ENCODE measurements around the gene GLMP.

GLMP gene

GRCh38 chr1:156295391-156295947 is at the start of gene GLMP:
TSS of gene GLMP (minus strand) at chr1:156295679. CDS start at chr1:156295645, 34 bp downstream.
- Histone ChIP-seq H3K4me3 (ENCODE audit: low read depth, low read length) (peak within 1 kb of the TSS; percentile 43), H3K36me3 (peaks cover 15% of the 10 kb centered on the region), H3K27me3 (ENCODE audit: insufficient read depth, low read depth, severe bottlenecking) (no peaks in the 10 kb centered on the region), H3K27ac (0 out of 2 replicates have a peak within 1 kb of the TSS, but pooled peaks have one; percentile 1), H3K9me3 (ENCODE audit: severe bottlenecking) (no peaks in the 10 kb centered on the region)
- no peak for TF ChIP-seq CTCF (IDR thresholded peaks at IDR 0.05; ENCODE audit: low read depth, low read length)
- DNase-seq = peak; percentile 46

GRCh38 chr1:156344409-156344808 is 48.9 kb upstream of the GLMP start:
- H3K36me3 ChIP-seq = no peaks in the 10 kb centered on the region
- no peak overlapping the region for H3K27ac ChIP-seq
- no peaks in the 10 kb centered on the region for H3K9me3 ChIP-seq (ENCODE audit: severe bottlenecking)
- no peak for DNase-seq
- no peaks in the 10 kb centered on the region for H3K27me3 ChIP-seq (ENCODE audit: insufficient read depth, low read depth, severe bottlenecking)
- TF ChIP-seq CTCF (IDR thresholded peaks at IDR 0.05; ENCODE audit: low read depth, low read length) = no peak
- no peak overlapping the region for H3K4me3 ChIP-seq (ENCODE audit: low read depth, low read length)

- no peak for TF ChIP-seq CTCF (IDR thresholded peaks at IDR 0.05; ENCODE audit: low read depth, low read length)
Observed at GRCh38 chr1:156342166-156342955, 46.9 kb upstream of the GLMP start.

GRCh38 chr1:156338180-156338976 is 42.9 kb upstream of the GLMP start, which contains the start of the genes CCT3 and TSACC:
TSS of gene CCT3 (minus strand) at chr1:156338292. CDS start at chr1:156338184, 108 bp downstream.
TSS of gene TSACC (plus strand) at chr1:156338526. CDS start at chr1:156339758, 1,232 bp downstream.
- no peak for TF ChIP-seq CTCF (IDR thresholded peaks at IDR 0.05; ENCODE audit: low read depth, low read length)
- peak; percentile 100 for DNase-seq
- Histone ChIP-seq H3K27ac (peak within 1 kb of the TSS; percentile 86), H3K4me3 (ENCODE audit: low read depth, low read length) (peak within 1 kb of the TSS; percentile 84), H3K27me3 (ENCODE audit: insufficient read depth, low read depth, severe bottlenecking) (no peaks in the 10 kb centered on the region), H3K36me3 (peaks cover 37% of the 10 kb centered on the region), H3K9me3 (ENCODE audit: severe bottlenecking) (no peaks in the 10 kb centered on the region)

More at GRCh38 chr1:156342166-156342955, 46.9 kb upstream of the GLMP start:
- DNase-seq = no peak
- Histone ChIP-seq H3K36me3 (no peaks in the 10 kb centered on the region), H3K4me3 (ENCODE audit: low read depth, low read length) (no peak overlapping the region), H3K9me3 (ENCODE audit: severe bottlenecking) (no peaks in the 10 kb centered on the region), H3K27ac (no peak overlapping the region), H3K27me3 (ENCODE audit: insufficient read depth, low read depth, severe bottlenecking) (no peaks in the 10 kb centered on the region)

GRCh38 chr1:156337888-156338179 is 42.4 kb upstream of the GLMP start:
- no peaks in the 10 kb centered on the region for H3K9me3 ChIP-seq (ENCODE audit: severe bottlenecking)
- peaks cover 43% of the 10 kb centered on the region for H3K36me3 ChIP-seq
- TF ChIP-seq CTCF (IDR thresholded peaks at IDR 0.05; ENCODE audit: low read depth, low read length) = peak; percentile 37; the same call in 1 of the 2 replicates
- H3K27me3 ChIP-seq (ENCODE audit: insufficient read depth, low read depth, severe bottlenecking) = no peaks in the 10 kb centered on the region
- peak overlapping the region; percentile 84 for H3K4me3 ChIP-seq (ENCODE audit: low read depth, low read length)
- DNase-seq = no peak
- peak overlapping the region; percentile 86 for H3K27ac ChIP-seq
